Neural cell (in vitro differentiated cells): ENCODE data around the gene PNMA8C.

Experiments
- EP300 ChIP-seq: fragments of 450-650 bp; conservative IDR thresholded peaks from 2 replicates; pipeline ENCODE4 v1.6.1; 2014; ENCODE audit warnings: antibody characterized with exemption, mild to moderate bottlenecking, moderate library complexity; ENCODE audit not compliant: poor library complexity, severe bottlenecking
- EZH2 ChIP-seq: fragments of 200-600, 300-800 bp; shearing (Covaris generic), sonication (generic); IDR thresholded peaks from 2 replicates; pipeline ENCODE4 v1.6.1; 2014; ENCODE audit warnings: antibody characterized with exemption, low read length, borderline replicate concordance, mild to moderate bottlenecking; ENCODE audit not compliant: insufficient read depth, poor library complexity, severe bottlenecking
- POLR2AphosphoS5 ChIP-seq: IDR thresholded peaks from 2 replicates; pipeline ENCODE4 v1.6.1; 2012
- RAD21 ChIP-seq: fragments of 450-650 bp; conservative IDR thresholded peaks from 2 replicates; pipeline ENCODE4 v1.6.1; 2014; ENCODE audit warnings: antibody characterized with exemption, mild to moderate bottlenecking, moderate library complexity
- TAF1 ChIP-seq: IDR thresholded peaks from 2 replicates; pipeline ENCODE4 v1.6.1; 2012; ENCODE audit warnings: low read depth
- TF ChIP-seq, protein P1 (sequence below): fragments of 450-650 bp; IDR thresholded peaks from 2 replicates; pipeline ENCODE4 v1.5.1; 2014; ENCODE audit warnings: antibody characterized with exemption, mild to moderate bottlenecking, moderate library complexity; ENCODE audit not compliant: poor library complexity, severe bottlenecking

DNA sequence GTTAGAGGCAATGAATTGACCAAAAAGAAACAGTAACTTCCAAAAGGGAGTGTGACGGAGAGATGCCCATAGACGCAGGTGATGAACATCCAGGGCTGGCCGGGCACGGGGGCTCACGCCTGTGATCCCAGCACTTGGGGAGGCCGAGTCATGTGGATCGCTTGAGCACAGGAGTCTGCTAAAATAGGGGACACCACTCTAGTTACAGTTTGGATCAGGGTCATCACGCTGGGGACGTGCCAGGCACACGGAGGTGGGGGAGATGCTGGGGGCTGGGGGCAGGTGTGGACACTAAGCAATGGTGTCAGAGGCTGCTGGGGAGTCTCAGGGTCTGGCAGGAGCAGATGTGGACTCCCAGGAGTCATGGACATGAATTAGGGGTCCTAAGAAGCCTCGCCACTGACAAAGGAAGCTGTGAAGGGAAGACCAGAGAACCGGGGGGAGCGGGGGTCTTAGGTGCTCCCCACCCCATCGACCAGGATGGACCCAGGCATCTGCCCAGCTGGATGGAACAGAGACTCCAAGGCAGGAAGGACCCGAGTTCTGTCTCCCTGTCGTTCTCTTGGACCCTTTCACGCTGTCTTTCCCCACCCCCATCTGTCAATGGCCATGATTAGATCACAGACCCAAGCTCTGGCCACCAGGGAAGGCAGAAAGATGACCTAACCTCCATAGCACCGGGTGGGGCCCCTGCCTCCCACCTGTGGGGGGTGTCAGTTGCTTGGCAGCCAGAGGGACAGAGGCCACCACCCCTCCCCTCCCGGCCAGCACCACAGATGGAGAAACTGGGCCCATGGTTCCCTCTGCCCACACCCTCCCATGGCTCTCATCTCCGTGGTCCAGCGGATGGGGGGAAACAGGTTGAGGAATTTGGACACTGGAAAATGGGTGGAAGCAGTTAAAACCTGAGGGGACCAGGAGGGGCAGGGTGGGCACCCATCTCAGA is 35.0 kb downstream of the PNMA8C start:
- TF ChIP-seq, protein P1, sequence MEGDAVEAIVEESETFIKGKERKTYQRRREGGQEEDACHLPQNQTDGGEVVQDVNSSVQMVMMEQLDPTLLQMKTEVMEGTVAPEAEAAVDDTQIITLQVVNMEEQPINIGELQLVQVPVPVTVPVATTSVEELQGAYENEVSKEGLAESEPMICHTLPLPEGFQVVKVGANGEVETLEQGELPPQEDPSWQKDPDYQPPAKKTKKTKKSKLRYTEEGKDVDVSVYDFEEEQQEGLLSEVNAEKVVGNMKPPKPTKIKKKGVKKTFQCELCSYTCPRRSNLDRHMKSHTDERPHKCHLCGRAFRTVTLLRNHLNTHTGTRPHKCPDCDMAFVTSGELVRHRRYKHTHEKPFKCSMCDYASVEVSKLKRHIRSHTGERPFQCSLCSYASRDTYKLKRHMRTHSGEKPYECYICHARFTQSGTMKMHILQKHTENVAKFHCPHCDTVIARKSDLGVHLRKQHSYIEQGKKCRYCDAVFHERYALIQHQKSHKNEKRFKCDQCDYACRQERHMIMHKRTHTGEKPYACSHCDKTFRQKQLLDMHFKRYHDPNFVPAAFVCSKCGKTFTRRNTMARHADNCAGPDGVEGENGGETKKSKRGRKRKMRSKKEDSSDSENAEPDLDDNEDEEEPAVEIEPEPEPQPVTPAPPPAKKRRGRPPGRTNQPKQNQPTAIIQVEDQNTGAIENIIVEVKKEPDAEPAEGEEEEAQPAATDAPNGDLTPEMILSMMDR, result no peak
- no peak for TF ChIP-seq POLR2AphosphoS5
- TF ChIP-seq TAF1, result no peak
- TF ChIP-seq RAD21, result no peak
- no peak for TF ChIP-seq EZH2
- no peak for TF ChIP-seq EP300
